Adrenal gland (tissue), 12 donors: ENCODE results near the gene TMEM43. TPM values are rescaled to one million over a fixed set of nuclear protein-coding genes. Genes with fewer than 3 reads are reported as not detected.

Experiments
- DNase-seq, 7 donors: peaks; one replicate each; pipeline ENCODE4 v3.0.0-alpha.2; 2019 to 2020
- H3K27ac ChIP-seq, 5 donors: fragments of 200-600 bp; sonication (generic) in 4 of 5; 1 replicate in 3 of 5; 2 replicates in 2 of 5; pipeline versions ENCODE4 v1.5.1 to v1.8.0; 2016 to 2020; ENCODE audit warnings: mild to moderate bottlenecking in 1 of 5
- H3K27me3 ChIP-seq: fragments of 200-600 bp; 2 replicates; pipeline ENCODE4 v1.8.0; 2021
- H3K36me3 ChIP-seq, 2 donors: fragments of 200-600 bp; replicated peaks in 1 of 2; 1 replicate in 1 of 2; 2 replicates in 1 of 2; pipeline versions ENCODE4 v1.5.1 to v1.8.0; 2018 to 2022
- H3K4me1 ChIP-seq, 2 donors: fragments of 200-600 bp; replicated peaks in 1 of 2; 1 replicate in 1 of 2; 2 replicates in 1 of 2; pipeline versions ENCODE4 v1.5.1 to v1.8.0; 2018 to 2021
- H3K4me3 ChIP-seq, 4 donors: fragments of 200-600 bp; sonication (generic) in 3 of 4; one replicate each; pipeline ENCODE4 v1.5.1; 2016 to 2018
- H3K9me3 ChIP-seq, 3 donors: fragments of 200-600 bp; sonication (generic) in 1 of 3; replicated peaks in 1 of 3; 1 replicate in 2 of 3; 2 replicates in 1 of 3; pipeline versions ENCODE4 v1.5.1 to v1.8.0; 2016 to 2021
- POLR2A ChIP-seq, 2 donors: fragments of 450-650 bp; IDR thresholded peaks; one replicate each; pipeline ENCODE4 v1.6.1; 2017; ENCODE audit warnings: antibody characterized with exemption in 2 of 2, mild to moderate bottlenecking in 2 of 2, moderate library complexity in 1 of 2
- WGBS, 4 donors: extraction: QIAGEN DNeasy Blood & Tissue Kit in 2 of 4; methylation state at CpG; one replicate each; pipeline versions ENCODE4 v1.1.5 to v1.1.7; 2013 to 2017; 5-methylcytosine and 5-hydroxymethylcytosine counted together
- intact Hi-C, 2 donors: fragments of 100-400 bp; cut with DNase I; formaldehyde crosslinking; loops; one replicate each; pipeline versions ENCODE4 v1.14.1 to v1.15.0; 2022 to 2023
- polyA plus RNA-seq, 3 donors: library from polyadenylated mRNA; stranded (reverse); fragments of 200-250 nt in 2 of 3; fragments of 350-450 nt in 1 of 3; fragmentation: Illumina TruSeq in 1 of 3; extraction: RNeasy Lipid Tissue Mini Kit (QIAGEN cat#74804) in 1 of 3; gene quantifications; one replicate each; pipeline ENCODE4 v1.2.3, GENCODE V29; 2013 to 2014
- total RNA-seq, 9 donors: library from RNA; depleted of rRNA in 4 of 9; stranded (reverse); fragments of >200 nt in 4 of 9; fragments of 120-200 nt in 1 of 9; fragmentation: NEBNext Ultra II Directional in 1 of 9; extraction: Animal tissue kit (Norgen Biotek cat#: 25700) in 1 of 9; gene quantifications; one replicate each; pipeline versions ENCODE4 v1.1.0 to v1.2.4, GENCODE V29; 2013 to 2023
- TF ChIP-seq, protein P1 (sequence below), 6 experiments: fragments of 450-650 bp in 4 of 6; fragments of 200-600 bp in 2 of 6; sonication (generic) in 1 of 6; IDR thresholded peaks; 1 replicate in 5 of 6; 2 replicates in 1 of 6; pipeline versions ENCODE4 v1.5.1 to v1.8.0; 2016 to 2021; ENCODE audit warnings: antibody characterized with exemption in 6 of 6, mild to moderate bottlenecking in 2 of 6, moderate library complexity in 1 of 6
- donor health status: healthy with polysubstance abuse.
- donor health status: Bipolar disorder and iron deficiency.
- donor health status: DM: yes; HTN: yes; CAD: no.
- donor health status: DM: no; HTN: no; CAD: no.
- donor health status: DM: no; HTN: no; CAD: no.
- donor health status: DM: yes; HTN: yes; CAD: no.

Gene TMEM43
- total and polyA plus RNA-seq, 12 donors = 40.0 to 79.1 (median 56.5) TPM

DNA sequence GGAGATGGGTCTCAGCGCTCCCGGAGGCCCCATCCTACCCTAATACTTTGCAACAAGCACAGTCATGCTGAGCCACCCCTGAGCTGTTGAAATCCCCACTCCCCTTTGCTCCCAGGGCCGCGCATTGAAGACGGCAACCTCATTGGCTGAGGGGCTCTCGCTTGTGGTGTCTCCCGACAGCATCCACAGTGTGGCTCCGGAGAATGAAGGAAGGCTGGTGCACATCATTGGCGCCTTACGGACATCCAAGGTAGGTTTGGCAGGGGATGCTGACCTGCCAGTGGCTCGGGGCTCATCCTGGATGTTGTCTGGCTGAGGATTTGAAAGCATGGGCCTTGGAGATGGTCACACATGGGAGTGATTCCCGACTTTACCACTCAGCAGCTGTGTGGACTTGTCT, 5.9 kb downstream of the TMEM43 start:
- peaks cover 0 to 65% of the 10 kb centered on the region in 2 donors for H3K36me3 ChIP-seq
- no peaks in the 10 kb centered on the region for H3K27me3 ChIP-seq
- intact Hi-C loops = no loop called here
- 94 to 97% (median 96%) methylated on average over 6 to 12 of the region's 12 CpGs for WGBS, 4 donors
- no peak overlapping the region for H3K4me3 ChIP-seq
- no peak overlapping the region for H3K27ac ChIP-seq
- DNase-seq = no peak
- TF ChIP-seq, protein P1, sequence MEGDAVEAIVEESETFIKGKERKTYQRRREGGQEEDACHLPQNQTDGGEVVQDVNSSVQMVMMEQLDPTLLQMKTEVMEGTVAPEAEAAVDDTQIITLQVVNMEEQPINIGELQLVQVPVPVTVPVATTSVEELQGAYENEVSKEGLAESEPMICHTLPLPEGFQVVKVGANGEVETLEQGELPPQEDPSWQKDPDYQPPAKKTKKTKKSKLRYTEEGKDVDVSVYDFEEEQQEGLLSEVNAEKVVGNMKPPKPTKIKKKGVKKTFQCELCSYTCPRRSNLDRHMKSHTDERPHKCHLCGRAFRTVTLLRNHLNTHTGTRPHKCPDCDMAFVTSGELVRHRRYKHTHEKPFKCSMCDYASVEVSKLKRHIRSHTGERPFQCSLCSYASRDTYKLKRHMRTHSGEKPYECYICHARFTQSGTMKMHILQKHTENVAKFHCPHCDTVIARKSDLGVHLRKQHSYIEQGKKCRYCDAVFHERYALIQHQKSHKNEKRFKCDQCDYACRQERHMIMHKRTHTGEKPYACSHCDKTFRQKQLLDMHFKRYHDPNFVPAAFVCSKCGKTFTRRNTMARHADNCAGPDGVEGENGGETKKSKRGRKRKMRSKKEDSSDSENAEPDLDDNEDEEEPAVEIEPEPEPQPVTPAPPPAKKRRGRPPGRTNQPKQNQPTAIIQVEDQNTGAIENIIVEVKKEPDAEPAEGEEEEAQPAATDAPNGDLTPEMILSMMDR (IDR thresholded peaks at IDR 0.05) = no peak
- no peak for TF ChIP-seq POLR2A (IDR thresholded peaks at IDR 0.05)
- H3K9me3 ChIP-seq = no peaks in the 10 kb centered on the region
- H3K4me1 ChIP-seq = peaks cover 15 to 21% of the 10 kb centered on the region in 2 donors

DNA sequence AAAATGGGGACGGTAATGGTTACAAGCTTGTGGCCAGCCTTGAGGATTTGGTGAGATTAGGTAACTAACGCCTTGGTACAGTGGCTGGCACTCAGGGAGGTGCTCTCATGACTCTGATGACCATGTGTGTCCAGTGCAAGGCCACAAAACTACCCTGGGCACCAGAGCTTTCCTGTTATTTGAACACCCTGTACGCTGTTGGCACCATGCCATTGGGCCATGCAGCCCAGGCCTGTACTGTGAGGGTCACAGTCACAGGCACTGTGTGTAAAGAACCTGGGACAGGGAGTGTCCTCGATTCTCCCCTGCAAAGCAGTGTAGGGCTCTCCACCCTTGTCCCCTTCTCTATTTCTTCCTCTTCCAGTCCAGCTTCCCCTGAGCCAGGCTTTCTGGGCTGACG, 6.3 kb downstream of the TMEM43 start:
- 66 to 87% (median 76%) methylated on average over 3 to 5 of the region's 5 CpGs for WGBS, 4 donors
- H3K27ac ChIP-seq = no peak overlapping the region

DNA sequence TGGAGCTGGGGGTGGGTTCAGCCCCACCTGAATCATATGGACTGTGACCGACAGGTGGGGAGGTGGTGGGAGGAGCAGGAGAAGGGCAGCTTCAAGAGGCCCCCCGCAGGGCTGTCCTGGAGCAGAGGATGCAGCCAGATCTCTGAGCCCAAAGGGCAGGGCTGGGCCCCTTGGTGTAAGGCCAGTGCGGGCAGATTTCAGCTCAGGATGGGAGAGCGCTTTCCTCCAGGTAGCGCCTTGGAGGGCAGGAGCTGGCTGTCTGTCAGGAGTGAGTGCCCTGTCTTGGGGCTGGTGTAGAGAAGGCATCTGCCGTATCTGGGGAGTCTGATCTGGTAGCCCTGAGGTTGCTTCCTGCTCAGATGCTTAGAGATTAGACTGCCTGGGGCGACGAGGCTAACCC, 7.3 kb downstream of the TMEM43 start:
- Histone ChIP-seq H3K27me3 (no peaks in the 10 kb centered on the region), H3K9me3 (no peaks in the 10 kb centered on the region), H3K36me3 (peaks cover 0 to 73% of the 10 kb centered on the region in 2 donors), H3K27ac (no peak overlapping the region), H3K4me3 (no peak overlapping the region), H3K4me1 (peaks cover under 1 to 11% of the 10 kb centered on the region in 2 donors)
- WGBS, 4 donors = 88 to 96% (median 94%) methylated on average over 8 of the region's 8 CpGs
- intact Hi-C loops = no loop called here
- DNase-seq = no peak
- TF ChIP-seq, protein P1 (IDR thresholded peaks at IDR 0.05) = no peak
- TF ChIP-seq POLR2A (IDR thresholded peaks at IDR 0.05) = no peak

More for the DNA sequence above, 6.3 kb downstream of the TMEM43 start:
- no peaks in the 10 kb centered on the region for H3K27me3 ChIP-seq
- no peaks in the 10 kb centered on the region for H3K9me3 ChIP-seq
- intact Hi-C loops = no loop called here
- TF ChIP-seq, protein P1 (IDR thresholded peaks at IDR 0.05) = no peak
- no peak for TF ChIP-seq POLR2A (IDR thresholded peaks at IDR 0.05)
- H3K36me3 ChIP-seq = peaks cover 0 to 69% of the 10 kb centered on the region in 2 donors
- H3K4me3 ChIP-seq = no peak overlapping the region
- DNase-seq = peak in 2 of 7 donors; percentile 53 to 56
- H3K4me1 ChIP-seq = peaks cover 10 to 16% of the 10 kb centered on the region in 2 donors

DNA sequence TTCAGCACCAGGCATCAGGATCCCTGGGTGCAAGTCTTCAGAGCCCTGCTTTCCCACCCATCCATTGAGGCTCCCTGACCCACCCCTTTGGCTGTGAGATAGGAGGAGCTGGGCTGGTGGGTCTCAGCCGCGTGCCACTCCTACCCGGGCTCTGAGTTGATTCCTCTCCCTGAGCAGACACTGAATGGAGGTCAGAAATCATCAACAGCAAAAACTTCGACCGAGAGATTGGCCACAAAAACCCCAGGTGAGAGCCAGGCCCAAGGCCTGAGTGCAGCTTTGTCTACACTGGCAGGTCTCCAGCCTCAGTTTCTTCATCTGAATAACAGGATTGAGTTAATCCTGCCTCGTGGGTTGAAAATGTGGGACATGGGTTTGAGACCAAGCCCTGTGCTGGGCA, 7.8 kb downstream of the TMEM43 start:
- H3K27me3 ChIP-seq = no peaks in the 10 kb centered on the region
- H3K27ac ChIP-seq = no peak overlapping the region
- WGBS, 4 donors = 87 to 97% (median 94%) methylated on average over 3 to 6 of the region's 6 CpGs
- DNase-seq = no peak
- peaks cover 0 to 78% of the 10 kb centered on the region in 2 donors for H3K36me3 ChIP-seq
- H3K4me3 ChIP-seq = no peak overlapping the region
- H3K9me3 ChIP-seq = no peaks in the 10 kb centered on the region
- peaks cover 0 to 11% of the 10 kb centered on the region in 2 donors for H3K4me1 ChIP-seq
- TF ChIP-seq POLR2A (IDR thresholded peaks at IDR 0.05) = no peak
- TF ChIP-seq, protein P1 (IDR thresholded peaks at IDR 0.05) = no peak
- intact Hi-C loops = no loop called here
